Breast epithelium (tissue), 4 donors: ENCODE measurements around the gene RASAL1. TPM values are rescaled to one million over a fixed set of nuclear protein-coding genes. Genes with fewer than 3 reads are reported as not detected.

Source experiments
- DNase-seq, 2 donors: peaks; one replicate each; pipeline ENCODE4 v3.0.0-alpha.2; 2019; ENCODE audit warnings: low spot score in 2 of 2
- H3K27ac ChIP-seq, 2 donors: fragments of 200-600 bp; sonication (generic) in 1 of 2; one replicate each; pipeline ENCODE4 v1.5.1; 2016 to 2019; ENCODE audit warnings: mild to moderate bottlenecking in 1 of 2
- H3K27me3 ChIP-seq, 2 donors: fragments of 200-600 bp; sonication (generic) in 1 of 2; one replicate each; pipeline versions ENCODE4 v1.5.1 to v1.6.0; 2017 to 2019; ENCODE audit warnings: control low read depth in 1 of 2, mild to moderate bottlenecking in 1 of 2
- H3K36me3 ChIP-seq: fragments of 200-600 bp; one replicate; pipeline ENCODE4 v1.5.1; 2019
- H3K4me1 ChIP-seq, 2 donors: fragments of 200-600 bp; sonication (generic); one replicate each; pipeline ENCODE4 v1.5.1; 2016 to 2019; ENCODE audit warnings: control low read depth in 1 of 2
- H3K4me3 ChIP-seq, 3 donors: fragments of 200-600 bp; sonication (generic); 1 replicate in 2 of 3; 2 replicates in 1 of 3; pipeline ENCODE4 v1.5.1; 2016 to 2019; ENCODE audit warnings: mild to moderate bottlenecking in 3 of 3, moderate library complexity in 2 of 3
- H3K9me3 ChIP-seq, 2 donors: fragments of 200-600 bp; sonication (generic) in 1 of 2; one replicate each; pipeline ENCODE4 v1.5.1; 2016 to 2019; ENCODE audit warnings: control low read depth in 1 of 2
- CTCF ChIP-seq, 3 donors: fragments of 450-650 bp; IDR thresholded peaks; one replicate each; pipeline ENCODE4 v1.5.1; 2016 to 2017; ENCODE audit warnings: antibody characterized with exemption in 3 of 3, mild to moderate bottlenecking in 3 of 3, moderate library complexity in 3 of 3
- POLR2A ChIP-seq: fragments of 450-650 bp; IDR thresholded peaks from one replicate; pipeline ENCODE4 v1.6.1; 2016; ENCODE audit warnings: antibody characterized with exemption, mild to moderate bottlenecking, moderate library complexity
- POLR2AphosphoS5 ChIP-seq, 3 donors: sonication (generic); formaldehyde crosslinking; IDR thresholded peaks; one replicate each; pipeline ENCODE4 v1.6.1; 2017; ENCODE audit warnings: antibody characterized with exemption in 3 of 3
- intact Hi-C: fragments of 100-400 bp; cut with DNase I; formaldehyde crosslinking; loops from one replicate; pipeline ENCODE4 v1.15.1; 2023; ENCODE audit warnings: low total_unique reads
- total RNA-seq, 3 donors: library from RNA; depleted of rRNA; stranded (reverse); fragments of >200 nt; gene quantifications; one replicate each; pipeline ENCODE4 v1.1.0, GENCODE V29; 2016

RASAL1 gene
- total RNA-seq, 3 donors from 2014 or later, result 1.3 to 6.7 TPM; not detected in 1

- no peak for DNase-seq
- H3K27me3 ChIP-seq, result no peaks in the 10 kb centered on the region
- no peaks in the 10 kb centered on the region for H3K9me3 ChIP-seq
- intact Hi-C loops, result no loop called here
- H3K36me3 ChIP-seq, result no peaks in the 10 kb centered on the region
- no peak for TF ChIP-seq CTCF (IDR thresholded peaks at IDR 0.05)
- H3K27ac ChIP-seq, result no peak overlapping the region
- H3K4me1 ChIP-seq, result no peaks in the 10 kb centered on the region
- H3K4me3 ChIP-seq, result no peak overlapping the region
These were observed 49.1 kb downstream of the RASAL1 start for GRCh38 chr12:113086249-113087164.

DNA sequence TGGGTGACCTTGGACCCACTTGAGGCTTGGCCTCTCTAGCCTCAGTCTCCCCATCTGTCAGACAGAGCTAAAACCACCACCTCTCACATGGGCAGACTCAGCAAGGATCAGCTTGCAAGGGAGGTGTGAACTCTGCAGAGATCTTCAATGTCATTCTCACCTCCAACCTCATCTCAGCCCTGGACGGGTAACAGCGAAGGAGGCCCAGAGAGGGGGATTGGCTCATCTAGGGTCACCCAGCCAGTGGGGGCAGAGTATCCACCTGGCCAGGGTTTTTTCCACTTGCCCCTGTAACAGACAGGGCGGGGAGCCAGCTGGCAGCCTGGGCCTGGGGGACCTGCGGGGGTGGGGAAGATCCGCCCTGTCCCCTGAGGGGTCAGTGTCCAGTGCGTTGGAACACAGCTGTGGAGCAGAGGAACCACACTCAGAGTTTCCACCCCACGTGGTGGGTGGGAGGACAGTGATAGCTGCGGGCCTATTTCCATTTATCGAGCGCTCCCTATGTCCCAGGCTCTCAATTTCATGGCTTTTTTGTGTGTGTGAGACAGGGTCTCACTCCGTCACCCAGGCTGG lies 51.6 kb downstream of the RASAL1 start:
- Histone ChIP-seq H3K27me3 (no peaks in the 10 kb centered on the region), H3K9me3 (no peaks in the 10 kb centered on the region), H3K4me3 (no peak overlapping the region), H3K36me3 (no peaks in the 10 kb centered on the region), H3K4me1 (no peaks in the 10 kb centered on the region), H3K27ac (peak overlapping the region in 1 of 2 donors; percentile 68)
- intact Hi-C loops, result no loop called here
- TF ChIP-seq POLR2AphosphoS5 (IDR thresholded peaks at IDR 0.05) (peak in 1 of 3 donors; percentile 63), POLR2A (no peak), CTCF (IDR thresholded peaks at IDR 0.05) (no peak)
- DNase-seq, result no peak

- no peak for DNase-seq
- TF ChIP-seq CTCF (IDR thresholded peaks at IDR 0.05), result no peak
- intact Hi-C loops, result no loop called here
- H3K4me3 ChIP-seq, result no peak overlapping the region
- H3K27ac ChIP-seq, result peak overlapping the region in 1 of 2 donors; percentile 68
- no peaks in the 10 kb centered on the region for H3K9me3 ChIP-seq
- H3K27me3 ChIP-seq, result no peaks in the 10 kb centered on the region
- no peaks in the 10 kb centered on the region for H3K36me3 ChIP-seq
- H3K4me1 ChIP-seq, result no peaks in the 10 kb centered on the region
These were observed 52.9 kb downstream of the RASAL1 start for GRCh38 chr12:113082486-113083148.

DNA sequence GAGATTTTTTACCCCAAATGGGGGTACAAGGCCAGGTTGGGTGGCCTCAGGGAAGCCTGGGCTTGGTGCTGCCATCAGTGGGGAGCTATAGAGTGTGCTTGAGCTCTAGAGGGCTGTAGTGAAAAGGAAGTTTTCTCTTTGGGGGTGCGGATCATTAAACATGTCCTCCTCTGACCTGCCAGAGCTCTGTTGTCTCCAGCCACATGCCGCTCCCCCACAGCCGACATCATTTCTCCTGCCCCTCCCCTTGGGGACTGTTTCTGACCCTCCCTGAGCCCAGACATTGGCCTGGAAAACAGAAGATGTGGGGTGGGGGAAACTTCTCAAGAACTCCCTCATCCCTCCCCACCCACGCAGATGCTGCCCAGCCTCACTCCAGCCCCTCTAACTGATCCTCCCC lies 53.7 kb downstream of the RASAL1 start:
- intact Hi-C loops, result no loop called here
- TF ChIP-seq POLR2A (no peak), POLR2AphosphoS5 (IDR thresholded peaks at IDR 0.05) (no peak), CTCF (IDR thresholded peaks at IDR 0.05) (no peak)
- no peaks in the 10 kb centered on the region for H3K36me3 ChIP-seq
- H3K4me3 ChIP-seq, result no peak overlapping the region
- DNase-seq, result no peak
- peak overlapping the region in 1 of 2 donors; percentile 68 for H3K27ac ChIP-seq
- H3K9me3 ChIP-seq, result no peaks in the 10 kb centered on the region
- no peaks in the 10 kb centered on the region for H3K4me1 ChIP-seq
- no peaks in the 10 kb centered on the region for H3K27me3 ChIP-seq

GRCh38 chr12:113077859-113078255 lies 57.7 kb downstream of the RASAL1 start:
- Histone ChIP-seq H3K4me3 (no peak overlapping the region), H3K9me3 (no peaks in the 10 kb centered on the region), H3K4me1 (no peaks in the 10 kb centered on the region), H3K27me3 (no peaks in the 10 kb centered on the region), H3K36me3 (no peaks in the 10 kb centered on the region), H3K27ac (no peak overlapping the region)
- no peak for DNase-seq
- intact Hi-C loops, result no loop called here
- no peak for TF ChIP-seq POLR2AphosphoS5 (IDR thresholded peaks at IDR 0.05)
- no peak for TF ChIP-seq POLR2A
- no peak for TF ChIP-seq CTCF (IDR thresholded peaks at IDR 0.05)
